GM12864 (cell line): Measurements from ENCODE around the gene PRCD.
"Not testable (repeated sequence)": the region's sequence is repeated elsewhere in the genome, so short reads cannot be mapped to it uniquely, and the experiment has no call there.

Source experiments
- DNase-seq: peaks from one replicate; pipeline ENCODE4 v3.0.0-alpha.2; 2011; ENCODE audit warnings: low read depth
- H3K4me3 ChIP-seq: 2 replicates; pipeline ENCODE4 v1.5.1; 2011; ENCODE audit warnings: mild to moderate bottlenecking, low read depth, low read length, control low read depth
- CTCF ChIP-seq: IDR thresholded peaks from 2 replicates; pipeline ENCODE4 v1.5.1; 2011; ENCODE audit warnings: low read depth, mild to moderate bottlenecking, moderate library complexity, low read length, control low read depth, inconsistent platforms; ENCODE audit errors: missing control alignments

PRCD gene

GRCh38 chr17:76524598-76525512 is 15.0 kb upstream of the PRCD start:
- TF ChIP-seq CTCF: no peak
- no peak for DNase-seq
- H3K4me3 ChIP-seq: no peak overlapping the region

GRCh38 chr17:76525513-76525833 is 14.4 kb upstream of the PRCD start:
- not testable (repeated sequence) for H3K4me3 ChIP-seq, DNase-seq

GRCh38 chr17:76527016-76527415 is 12.8 kb upstream of the PRCD start:
- not testable (repeated sequence) for H3K4me3 ChIP-seq, DNase-seq

- DNase-seq: no peak
- peak; percentile 17 for TF ChIP-seq CTCF
- peak overlapping the region; percentile 58 for H3K4me3 ChIP-seq
These were observed 12.3 kb upstream of the PRCD start for GRCh38 chr17:76527430-76528111.

- no peak for DNase-seq
- no peak for TF ChIP-seq CTCF
- H3K4me3 ChIP-seq: peak overlapping the region; percentile 58
These were observed 11.7 kb upstream of the PRCD start for GRCh38 chr17:76528156-76528527.

GRCh38 chr17:76528528-76529223 is 11.2 kb upstream of the PRCD start:
- H3K4me3 ChIP-seq: peak overlapping the region; percentile 58
- DNase-seq: no peak
- TF ChIP-seq CTCF: peak; percentile 34

GRCh38 chr17:76529224-76530094 is 10.4 kb upstream of the PRCD start:
- no peak for TF ChIP-seq CTCF
- H3K4me3 ChIP-seq: no peak overlapping the region
- DNase-seq: no peak
